ENCODE results near the gene EARS2.

Gene EARS2

GRCh38 chr16:23476289-23476688, 80.9 kb downstream of the EARS2 start:
- Histone ChIP-seq H3K4me3 (ENCODE audit: low read length) (no peak overlapping the region), H3K27ac (ENCODE audit: low read length) (no peak overlapping the region), H3K9me3 (replicated peaks; ENCODE audit: insufficient read depth, low read length) (no peaks in the 10 kb centered on the region), H3K79me2 (ENCODE audit: low read length) (no peaks in the 10 kb centered on the region), H3K9me2 (replicated peaks; ENCODE audit: insufficient read depth, low read length) (no peaks in the 10 kb centered on the region), H4K20me1 (ENCODE audit: insufficient read depth, low read length) (no peaks in the 10 kb centered on the region), H2AFZ (ENCODE audit: low read length) (no peak overlapping the region), H3K36me3 (replicated peaks; ENCODE audit: insufficient read depth, low read length) (peaks cover 9% of the 10 kb centered on the region), H3K9ac (ENCODE audit: low read length) (no peak overlapping the region), H3K4me1 (ENCODE audit: low read length) (no peaks in the 10 kb centered on the region), H3K27me3 (replicated peaks; ENCODE audit: insufficient read depth, low read length) (no peaks in the 10 kb centered on the region), H3K4me2 (ENCODE audit: low read depth, low read length) (no peak overlapping the region), H3F3A (ENCODE audit: insufficient read depth, low read length) (no peaks in the 10 kb centered on the region)
- no peak for DNase-seq
- TF ChIP-seq EZH2 (optimal IDR thresholded peaks at IDR 0.05; ENCODE audit: low read depth, low read length) (no peak), EZH2phosphoT487 (IDR thresholded peaks at IDR 0.05; ENCODE audit: low read length) (no peak), CTCF (IDR thresholded peaks at IDR 0.05; ENCODE audit: low read length) (no peak)
